Smooth muscle cell (in vitro differentiated cells): ENCODE measurements around the gene KRT84. TPM values are rescaled to one million over a fixed set of nuclear protein-coding genes. Genes with fewer than 3 reads are reported as not detected.

ENCODE experiments used
- DNase-seq: peaks from one replicate; lab custom pipeline; 2025; ENCODE audit not compliant: unreplicated experiment; lab: John Stamatoyannopoulos, UW
- H2AFZ ChIP-seq: fragments of 200-600 bp; sonication (generic); 2 replicates; pipeline ENCODE4 v1.6.0; 2016; ENCODE audit warnings: antibody characterized with exemption, low read depth, mild to moderate bottlenecking
- H3F3A ChIP-seq: fragments of 200-600 bp; sonication (generic); 2 replicates; pipeline ENCODE4 v1.6.0; 2017; ENCODE audit warnings: antibody characterized with exemption, low read depth
- H3K27ac ChIP-seq: fragments of 200-600 bp; sonication (generic); 2 replicates; pipeline ENCODE4 v1.5.1; 2016; ENCODE audit warnings: low read depth, mild to moderate bottlenecking
- H3K27me3 ChIP-seq: fragments of 200-600 bp; sonication (generic); 2 replicates; pipeline ENCODE4 v1.6.1; 2016; ENCODE audit warnings: low read depth, mild to moderate bottlenecking
- H3K36me3 ChIP-seq: fragments of 200-600 bp; sonication (generic); 2 replicates; pipeline ENCODE4 v1.5.1; 2016; ENCODE audit warnings: low read depth
- H3K4me1 ChIP-seq: fragments of 200-600 bp; sonication (generic); 2 replicates; pipeline ENCODE4 v1.5.1; 2016; ENCODE audit warnings: low read depth
- H3K4me2 ChIP-seq: fragments of 200-600 bp; sonication (generic); 2 replicates; pipeline ENCODE4 v1.6.0; 2016; ENCODE audit warnings: mild to moderate bottlenecking
- H3K4me3 ChIP-seq: fragments of 200-600 bp; sonication (generic); 2 replicates; pipeline ENCODE4 v1.5.1; 2016; ENCODE audit warnings: mild to moderate bottlenecking
- H3K79me2 ChIP-seq: fragments of 200-600 bp; sonication (generic); 2 replicates; pipeline ENCODE4 v1.6.0; 2016; ENCODE audit warnings: low read depth, mild to moderate bottlenecking
- H3K9ac ChIP-seq: fragments of 200-600 bp; sonication (generic); 2 replicates; pipeline ENCODE4 v1.6.0; 2016; ENCODE audit warnings: low read depth
- H3K9me3 ChIP-seq: fragments of 200-600 bp; sonication (generic); replicated peaks from 2 replicates; pipeline ENCODE4 v1.5.1; 2016; ENCODE audit warnings: low read depth
- H4K20me1 ChIP-seq: fragments of 200-600 bp; sonication (generic); 2 replicates; pipeline ENCODE4 v1.6.0; 2016; ENCODE audit warnings: low read depth
- CTCF ChIP-seq: fragments of 200-600 bp; sonication (generic); IDR thresholded peaks from 2 replicates; pipeline ENCODE4 v1.5.1; 2017; ENCODE audit warnings: borderline replicate concordance, mild to moderate bottlenecking, antibody characterized with exemption; ENCODE audit not compliant: insufficient read depth, poor library complexity, severe bottlenecking
- WGBS: methylation state at CpG from one replicate; pipeline ENCODE4 v1.1.7; 2016; ENCODE audit warnings: low lambda C conversion rate; 5-methylcytosine and 5-hydroxymethylcytosine counted together
- polyA plus RNA-seq: library from polyadenylated mRNA; unstranded; fragments of >200 nt; fragmentation: Nextera tagmentation; extraction: Ambion mirVana; gene quantifications from 2 replicates; pipeline ENCODE4 v1.2.1, GENCODE V29; 2016
- total RNA-seq: library from RNA; depleted of rRNA; stranded (reverse); fragments of >200 nt; gene quantifications from 2 replicates; pipeline ENCODE4 v1.2.3, GENCODE V29; 2014

KRT84 gene
- total and polyA plus RNA-seq, 2 experiments from 2014 or later = 0.09 to 5.6 TPM

- no peaks in the 10 kb centered on the region for H3K36me3 ChIP-seq
- H3K4me2 ChIP-seq = no peak overlapping the region
- no peaks in the 10 kb centered on the region for H3K79me2 ChIP-seq
- H3K4me1 ChIP-seq = no peaks in the 10 kb centered on the region
- no peaks in the 10 kb centered on the region for H3F3A ChIP-seq
- H2AFZ ChIP-seq = no peak overlapping the region
- peaks cover 30% of the 10 kb centered on the region for H3K27me3 ChIP-seq
- H3K4me3 ChIP-seq = no peak overlapping the region
- no peak overlapping the region for H3K27ac ChIP-seq
- TF ChIP-seq CTCF = no peak
- no peak overlapping the region for H3K9ac ChIP-seq
- no peaks in the 10 kb centered on the region for H4K20me1 ChIP-seq
- 85% methylated on average over 5 of the region's 5 CpGs for WGBS
- no peaks in the 10 kb centered on the region for H3K9me3 ChIP-seq
- no peak for DNase-seq
Measured at GRCh38 chr12:52358575-52359350, 26.7 kb downstream of the KRT84 start.

- H3K36me3 ChIP-seq = no peaks in the 10 kb centered on the region
- no peaks in the 10 kb centered on the region for H3K4me1 ChIP-seq
- no peaks in the 10 kb centered on the region for H4K20me1 ChIP-seq
- H3K9ac ChIP-seq = no peak overlapping the region
- 91% methylated on average over 16 of the region's 20 CpGs for WGBS
- H3K27ac ChIP-seq = no peak overlapping the region
- no peak for TF ChIP-seq CTCF
- DNase-seq = no peak
- no peaks in the 10 kb centered on the region for H3F3A ChIP-seq
- H3K4me3 ChIP-seq = no peak overlapping the region
- no peak overlapping the region for H3K4me2 ChIP-seq
- H3K27me3 ChIP-seq = peaks cover 41% of the 10 kb centered on the region
- H3K9me3 ChIP-seq = no peaks in the 10 kb centered on the region
- H2AFZ ChIP-seq = no peak overlapping the region
- no peaks in the 10 kb centered on the region for H3K79me2 ChIP-seq
Measured at GRCh38 chr12:52356762-52357580, 28.5 kb downstream of the KRT84 start.

GRCh38 chr12:52356031-52356761 is 29.3 kb downstream of the KRT84 start:
- no peaks in the 10 kb centered on the region for H3K9me3 ChIP-seq
- H2AFZ ChIP-seq = no peak overlapping the region
- no peak for DNase-seq
- no peak overlapping the region for H3K4me3 ChIP-seq
- H3K9ac ChIP-seq = no peak overlapping the region
- H3K36me3 ChIP-seq = no peaks in the 10 kb centered on the region
- WGBS = 98% methylated on average over 45 of the region's 56 CpGs
- peaks cover 48% of the 10 kb centered on the region for H3K27me3 ChIP-seq
- H3K4me2 ChIP-seq = no peak overlapping the region
- no peak overlapping the region for H3K27ac ChIP-seq
- no peaks in the 10 kb centered on the region for H4K20me1 ChIP-seq
- no peak for TF ChIP-seq CTCF
- no peaks in the 10 kb centered on the region for H3F3A ChIP-seq
- no peaks in the 10 kb centered on the region for H3K79me2 ChIP-seq
- no peaks in the 10 kb centered on the region for H3K4me1 ChIP-seq
